Mammary epithelial cell (primary cell): Measurements from ENCODE around the gene ST6GALNAC4.

Experiments
- EZH2 ChIP-seq: IDR thresholded peaks from 2 replicates; pipeline ENCODE4 v1.6.1; 2012; ENCODE audit warnings: low read length, inconsistent platforms, borderline replicate concordance
- TF ChIP-seq, protein P1 (sequence below), 2 donors: IDR thresholded peaks in 1 of 2; conservative IDR thresholded peaks in 1 of 2; 2 replicates each; pipeline ENCODE4 v1.5.1; 2011 to 2012; ENCODE audit warnings: inconsistent platforms in 2 of 2, low read length in 2 of 2, mild to moderate bottlenecking in 2 of 2, control low read depth in 1 of 2, low read depth in 1 of 2; ENCODE audit not compliant: insufficient read depth in 1 of 2; ENCODE audit errors: extremely low read depth in 1 of 2

GRCh38 chr9:127921557-127922120, 4.8 kb upstream of the ST6GALNAC4 start:
- TF ChIP-seq, protein P1, sequence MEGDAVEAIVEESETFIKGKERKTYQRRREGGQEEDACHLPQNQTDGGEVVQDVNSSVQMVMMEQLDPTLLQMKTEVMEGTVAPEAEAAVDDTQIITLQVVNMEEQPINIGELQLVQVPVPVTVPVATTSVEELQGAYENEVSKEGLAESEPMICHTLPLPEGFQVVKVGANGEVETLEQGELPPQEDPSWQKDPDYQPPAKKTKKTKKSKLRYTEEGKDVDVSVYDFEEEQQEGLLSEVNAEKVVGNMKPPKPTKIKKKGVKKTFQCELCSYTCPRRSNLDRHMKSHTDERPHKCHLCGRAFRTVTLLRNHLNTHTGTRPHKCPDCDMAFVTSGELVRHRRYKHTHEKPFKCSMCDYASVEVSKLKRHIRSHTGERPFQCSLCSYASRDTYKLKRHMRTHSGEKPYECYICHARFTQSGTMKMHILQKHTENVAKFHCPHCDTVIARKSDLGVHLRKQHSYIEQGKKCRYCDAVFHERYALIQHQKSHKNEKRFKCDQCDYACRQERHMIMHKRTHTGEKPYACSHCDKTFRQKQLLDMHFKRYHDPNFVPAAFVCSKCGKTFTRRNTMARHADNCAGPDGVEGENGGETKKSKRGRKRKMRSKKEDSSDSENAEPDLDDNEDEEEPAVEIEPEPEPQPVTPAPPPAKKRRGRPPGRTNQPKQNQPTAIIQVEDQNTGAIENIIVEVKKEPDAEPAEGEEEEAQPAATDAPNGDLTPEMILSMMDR (conservative IDR thresholded peaks at IDR 0.05 in 1 of 2, IDR thresholded peaks at IDR 0.05 in 1 of 2; ENCODE audit: extremely low read depth in 1 of 2, insufficient read depth in 1 of 2, low read depth in 1 of 2, low read length in 2 of 2) = peak; percentile 79 to 80
- no peak for TF ChIP-seq EZH2
